GM21360 (cell line): ENCODE results near the gene FGFBP2.

Source experiments
- ATAC-seq: cut with Tn5 transposase; IDR thresholded peaks from one replicate; pipeline ENCODE4 v1.9.1; 2021; ENCODE audit warnings: mild to moderate bottlenecking, moderate library complexity; ENCODE audit not compliant: unreplicated experiment

The FGFBP2 gene

GRCh38 chr4:15963001-15963451 lies at the start of gene FGFBP2:
TSS of gene FGFBP2 (minus strand) at chr4:15963175. CDS start at chr4:15963129, 46 bp downstream.
- ATAC-seq: peak; percentile 51

- ATAC-seq: no peak
Measured at GRCh38 chr4:16011173-16011572, 48.2 kb upstream of the FGFBP2 start.

GRCh38 chr4:16009153-16009552 lies 46.2 kb upstream of the FGFBP2 start:
- no peak for ATAC-seq

- ATAC-seq: no peak
Measured at GRCh38 chr4:16007471-16008095, 44.6 kb upstream of the FGFBP2 start.

- no peak for ATAC-seq
Measured at GRCh38 chr4:16006771-16007446, 43.9 kb upstream of the FGFBP2 start.

- ATAC-seq: no peak
Measured at GRCh38 chr4:16005676-16006075, 42.7 kb upstream of the FGFBP2 start.

GRCh38 chr4:16001484-16001858 lies 38.5 kb upstream of the FGFBP2 start:
- peak; percentile 96 for ATAC-seq

GRCh38 chr4:16000708-16001483 lies 37.9 kb upstream of the FGFBP2 start:
- ATAC-seq: peak; percentile 8

GRCh38 chr4:15996773-15997172 lies 33.8 kb upstream of the FGFBP2 start:
- peak; percentile 71 for ATAC-seq

- ATAC-seq: no peak
Measured at GRCh38 chr4:15995826-15996225, 32.9 kb upstream of the FGFBP2 start.

- ATAC-seq: no peak
Measured at GRCh38 chr4:15992167-15992485, 29.2 kb upstream of the FGFBP2 start.

- no peak for ATAC-seq
Measured at GRCh38 chr4:15990570-15991285, 27.8 kb upstream of the FGFBP2 start.

GRCh38 chr4:15989424-15989823 lies 26.4 kb upstream of the FGFBP2 start:
- ATAC-seq: no peak

- ATAC-seq: no peak
Measured at GRCh38 chr4:15988222-15988621, 25.2 kb upstream of the FGFBP2 start.

GRCh38 chr4:15986907-15987306 lies 23.9 kb upstream of the FGFBP2 start:
- no peak for ATAC-seq

GRCh38 chr4:15983610-15984009 lies 20.6 kb upstream of the FGFBP2 start:
- no peak for ATAC-seq

- ATAC-seq: no peak
Measured at GRCh38 chr4:15982842-15983524, 20.0 kb upstream of the FGFBP2 start.

- ATAC-seq: no peak
Measured at GRCh38 chr4:15976456-15977447, 13.8 kb upstream of the FGFBP2 start.

- ATAC-seq: no peak
Measured at GRCh38 chr4:15971068-15971801, 8.3 kb upstream of the FGFBP2 start.
